Activated T-cell treated with anti-CD3 and anti-CD28 coated beads, Interleukin-2, amount 50 U/mL, for 4 hours (primary cell): ENCODE data around the gene FOXP1. TPM values are rescaled to one million over a fixed set of nuclear protein-coding genes. Genes with fewer than 3 reads are reported as not detected.
"Not testable (repeated sequence)": the region's sequence is repeated elsewhere in the genome, so short reads cannot be mapped to it uniquely, and the experiment has no call there.

Source experiments
- ATAC-seq, 2 donors: fragments of 200-7000 bp; cut with Tn5 transposase; one replicate each; pipeline ENCODE4 v1.10.0; 2021
- DNase-seq: peaks from one replicate; pipeline ENCODE4 v3.0.0-alpha.2; 2020
- H3K27me3 Mint-ChIP-seq: one replicate; pipeline ENCODE4 v1.8.0; 2021; ENCODE audit warnings: low read depth, mixed read lengths
- H3K36me3 Mint-ChIP-seq: one replicate; pipeline ENCODE4 v1.8.0; 2022; ENCODE audit warnings: mixed read lengths; ENCODE audit not compliant: insufficient read depth
- H3K4me1 Mint-ChIP-seq: one replicate; pipeline ENCODE4 v1.8.0; 2021; ENCODE audit warnings: low read depth, mixed read lengths
- H3K4me3 Mint-ChIP-seq: one replicate; pipeline ENCODE4 v1.8.0; 2021; ENCODE audit warnings: mild to moderate bottlenecking, moderate library complexity, mixed read lengths
- H3K9me3 Mint-ChIP-seq: one replicate; pipeline ENCODE4 v1.8.0; 2021; ENCODE audit warnings: mixed read lengths
- total RNA-seq, 3 donors: library from RNA; stranded (reverse); gene quantifications; one replicate each; pipeline ENCODE4 v1.2.1, GENCODE V29; 2021

Gene FOXP1
- total RNA-seq, 3 donors from 2014 or later, result 251 to 263 (median 256) TPM

DNA sequence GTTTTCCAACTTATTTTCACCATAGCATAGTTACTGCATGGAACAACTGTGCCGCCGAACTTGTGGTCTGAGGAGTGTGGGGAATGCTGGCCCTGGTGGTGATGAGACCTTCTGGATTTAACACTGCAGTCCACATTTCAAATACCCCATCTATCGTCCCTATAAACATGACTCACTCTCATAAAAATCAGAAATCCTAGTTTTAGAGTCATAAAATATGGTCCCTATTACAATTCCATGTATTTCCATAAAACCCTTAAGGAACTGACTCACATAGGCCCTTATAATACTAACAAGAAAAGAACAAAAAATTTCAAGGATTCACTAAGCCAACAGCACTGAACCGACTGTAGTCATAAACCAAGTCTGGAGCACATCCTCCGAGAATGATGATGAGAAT lies 147.2 kb downstream of the FOXP1 start:
- DNase-seq (no peak), ATAC-seq (no peak)
- Mint-ChIP-seq H3K27me3 (no peaks in the 10 kb centered on the region), H3K4me3 (no peak overlapping the region), H3K9me3 (no peaks in the 10 kb centered on the region), H3K4me1 (peaks cover 90% of the 10 kb centered on the region), H3K36me3 (peaks cover 8% of the 10 kb centered on the region)

DNA sequence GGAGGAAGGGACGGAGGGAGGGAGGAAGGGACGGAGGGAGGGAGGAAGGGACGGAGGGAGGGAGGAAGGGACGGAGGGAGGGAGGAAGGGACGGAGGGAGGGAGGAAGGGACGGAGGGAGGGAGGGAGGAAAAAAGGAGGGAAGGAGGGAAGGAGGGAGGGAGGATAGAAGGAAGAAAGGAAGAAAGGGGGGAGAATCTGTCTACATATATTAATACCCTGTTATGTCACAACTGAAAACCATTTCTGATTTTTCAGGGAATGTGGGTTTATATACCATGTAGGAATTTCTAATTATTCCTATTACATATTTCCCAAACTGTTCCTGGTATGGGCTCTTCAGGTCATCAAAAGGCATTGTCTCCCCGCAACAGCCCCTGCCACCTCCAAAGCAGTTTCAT lies 147.7 kb downstream of the FOXP1 start:
- not testable (repeated sequence) for H3K9me3 Mint-ChIP-seq, H3K4me3 Mint-ChIP-seq, DNase-seq, H3K27me3 Mint-ChIP-seq, H3K36me3 Mint-ChIP-seq, ATAC-seq
- peaks cover 90% of the 10 kb centered on the region for H3K4me1 Mint-ChIP-seq

DNA sequence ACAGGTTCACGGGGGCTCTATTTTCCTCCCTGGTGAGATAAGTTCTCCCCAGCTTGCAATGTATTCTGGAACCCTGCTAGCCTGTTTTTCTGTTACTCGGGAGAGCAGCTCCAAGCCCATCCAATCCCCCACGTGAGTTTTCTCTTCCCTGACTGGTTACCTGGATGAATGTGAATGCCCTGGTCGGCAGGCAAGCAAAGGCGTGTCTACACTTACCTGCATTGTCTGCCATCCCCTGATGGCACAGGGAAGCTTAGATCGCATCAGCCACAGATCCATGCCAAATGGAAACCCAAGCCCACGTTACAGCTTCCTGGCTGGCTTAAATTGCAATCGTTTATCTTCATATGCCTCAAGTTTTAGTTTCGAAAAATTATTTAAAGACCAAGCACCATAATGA lies 149.9 kb downstream of the FOXP1 start:
- DNase-seq (no peak), ATAC-seq (no peak)
- Mint-ChIP-seq H3K27me3 (no peaks in the 10 kb centered on the region), H3K4me1 (peaks cover 89% of the 10 kb centered on the region), H3K4me3 (no peak overlapping the region), H3K36me3 (peaks cover 8% of the 10 kb centered on the region), H3K9me3 (no peaks in the 10 kb centered on the region)

DNA sequence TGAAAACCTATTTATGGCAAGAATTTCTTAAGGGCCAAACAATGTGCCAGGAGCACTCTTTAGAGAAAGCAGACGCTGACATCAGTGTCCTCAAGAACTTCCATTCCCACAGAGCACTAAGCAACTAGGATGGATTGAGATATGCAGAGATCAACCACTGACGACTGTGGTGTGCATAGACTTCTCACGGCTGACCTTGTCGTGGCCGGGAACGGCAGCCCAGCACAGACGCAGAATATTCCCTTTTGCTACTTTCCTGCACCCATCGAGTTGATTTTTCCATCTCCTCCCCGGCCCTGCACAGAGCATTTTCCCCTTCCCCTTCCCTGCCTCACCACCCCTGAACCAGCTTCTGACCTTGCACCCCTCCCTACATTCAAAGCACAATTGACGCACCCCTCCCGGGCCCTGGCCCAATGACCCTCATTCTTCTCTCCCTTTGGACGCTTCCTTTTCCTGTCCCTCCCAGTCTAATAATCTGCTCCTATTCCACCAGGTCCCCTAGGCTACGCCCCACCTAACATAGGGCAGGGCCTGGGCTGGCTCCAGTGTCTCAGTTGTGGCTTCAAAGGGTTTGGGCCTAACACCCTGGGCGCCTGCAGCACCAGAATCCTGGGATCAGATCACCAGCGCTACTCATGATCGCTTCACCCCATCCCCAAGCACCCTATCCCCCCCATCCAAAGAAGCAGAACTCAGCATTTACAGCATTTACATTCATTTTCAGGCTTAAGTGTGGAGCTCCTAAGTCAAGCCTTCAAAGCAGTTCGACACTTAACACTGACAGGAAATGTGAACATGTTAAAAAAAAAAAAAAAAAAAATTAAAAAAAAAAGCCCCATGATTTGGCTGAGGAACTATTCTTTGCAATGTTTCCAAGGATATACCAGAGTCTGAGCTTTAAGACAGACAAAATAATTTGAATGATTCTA lies 151.2 kb downstream of the FOXP1 start:
- Mint-ChIP-seq H3K9me3 (no peaks in the 10 kb centered on the region), H3K4me1 (peaks cover 88% of the 10 kb centered on the region), H3K27me3 (no peaks in the 10 kb centered on the region), H3K4me3 (peak overlapping the region; percentile 54), H3K36me3 (peaks cover 10% of the 10 kb centered on the region)
- DNase-seq, result no peak
- ATAC-seq, result no peak

DNA sequence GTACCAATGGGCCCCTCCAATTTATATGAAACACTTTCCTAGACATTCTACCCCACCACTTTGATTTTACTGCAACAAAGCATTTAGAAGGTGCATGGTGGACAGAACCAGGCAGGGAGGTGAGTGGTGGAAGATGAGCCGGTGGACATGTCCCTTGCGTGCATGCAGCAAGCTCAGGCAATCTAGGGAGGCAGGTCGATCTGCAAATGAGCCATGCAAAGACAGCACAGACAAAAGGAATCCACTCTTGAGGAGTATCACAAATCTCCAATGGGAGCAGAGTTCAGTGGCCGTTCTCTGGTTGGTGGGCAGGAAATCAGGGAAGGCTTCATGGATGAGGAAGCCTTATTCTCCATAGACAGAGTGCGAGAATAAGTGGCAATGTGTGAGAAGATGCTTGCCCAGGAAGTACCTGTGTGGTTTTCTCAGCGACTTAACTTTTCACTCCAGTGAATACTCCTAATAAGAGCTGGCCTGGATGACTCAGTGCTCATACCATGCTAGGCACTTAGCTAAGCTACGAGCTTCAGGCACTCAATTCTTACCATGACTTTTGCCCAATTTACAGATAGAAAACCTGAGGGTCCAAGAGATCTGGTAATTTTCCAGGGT lies 152.5 kb downstream of the FOXP1 start:
- Mint-ChIP-seq H3K4me3 (no peak overlapping the region), H3K27me3 (no peaks in the 10 kb centered on the region), H3K4me1 (peaks cover 85% of the 10 kb centered on the region), H3K36me3 (peaks cover 14% of the 10 kb centered on the region), H3K9me3 (no peaks in the 10 kb centered on the region)
- ATAC-seq (peak; percentile 41 to 61), DNase-seq (no peak)

DNA sequence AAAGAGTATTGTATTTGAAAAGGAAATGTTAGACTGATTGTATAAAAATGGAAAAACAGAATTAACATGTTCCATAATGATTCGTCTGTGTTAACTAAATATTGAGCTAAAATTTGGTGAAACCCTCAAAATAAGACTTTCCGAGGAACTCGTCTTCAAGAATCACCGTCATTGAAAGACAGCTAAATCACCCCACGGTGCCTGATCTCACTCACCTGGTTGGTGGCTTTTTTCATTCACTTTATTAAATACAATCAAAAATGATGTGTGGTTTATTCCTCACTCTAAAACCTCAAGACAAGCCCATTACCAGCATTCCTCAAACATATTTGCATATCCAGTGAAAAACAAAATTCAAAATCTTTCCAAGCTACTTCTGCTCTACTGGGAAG lies 153.9 kb downstream of the FOXP1 start:
- no peaks in the 10 kb centered on the region for H3K27me3 Mint-ChIP-seq
- no peaks in the 10 kb centered on the region for H3K9me3 Mint-ChIP-seq
- H3K4me1 Mint-ChIP-seq, result peaks cover 91% of the 10 kb centered on the region
- DNase-seq (no peak), ATAC-seq (peak; percentile 33 to 52)
- peak overlapping the region; percentile 64 for H3K4me3 Mint-ChIP-seq
- H3K36me3 Mint-ChIP-seq, result peaks cover 24% of the 10 kb centered on the region

DNA sequence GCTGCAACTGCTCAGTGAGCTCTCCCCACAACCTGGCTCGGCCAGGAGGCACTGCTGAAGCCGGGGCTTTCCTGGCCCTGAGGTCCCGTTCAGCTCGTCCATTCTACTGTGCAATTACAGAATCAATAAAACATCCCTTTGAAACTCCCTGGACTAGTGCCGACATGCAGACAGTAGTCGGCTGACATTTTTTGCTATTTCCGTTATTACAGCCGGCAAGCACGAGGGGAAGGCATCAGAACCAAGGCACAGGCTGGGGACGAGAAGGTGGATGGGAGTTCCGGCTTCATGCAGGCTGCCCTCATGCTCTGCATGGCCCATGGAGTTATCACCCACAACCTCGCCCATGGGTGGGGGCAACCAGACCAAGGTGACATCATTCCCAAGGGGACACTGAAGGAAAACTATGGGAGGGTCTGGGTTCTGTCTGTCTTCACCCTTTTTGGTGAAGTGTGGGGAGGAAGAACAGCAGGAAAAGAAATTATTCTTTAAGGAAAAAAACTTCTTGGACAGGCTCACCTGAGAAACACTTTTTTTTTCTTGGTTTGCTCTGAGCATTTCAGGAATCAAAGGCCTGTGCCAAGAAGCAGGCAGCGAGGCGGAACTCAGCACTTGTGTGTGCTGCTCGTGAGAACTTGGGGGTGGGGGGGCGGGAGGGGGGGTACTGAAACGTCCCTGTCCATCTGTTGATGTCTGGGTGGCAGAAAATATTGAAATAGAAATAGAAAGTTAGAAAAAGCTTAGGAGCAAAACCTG lies 154.5 kb downstream of the FOXP1 start:
- H3K9me3 Mint-ChIP-seq, result no peaks in the 10 kb centered on the region
- DNase-seq (no peak), ATAC-seq (peak; percentile 35 to 47)
- H3K4me3 Mint-ChIP-seq, result peak overlapping the region; percentile 64
- H3K4me1 Mint-ChIP-seq, result peaks cover 90% of the 10 kb centered on the region
- H3K36me3 Mint-ChIP-seq, result peaks cover 28% of the 10 kb centered on the region
- no peaks in the 10 kb centered on the region for H3K27me3 Mint-ChIP-seq

DNA sequence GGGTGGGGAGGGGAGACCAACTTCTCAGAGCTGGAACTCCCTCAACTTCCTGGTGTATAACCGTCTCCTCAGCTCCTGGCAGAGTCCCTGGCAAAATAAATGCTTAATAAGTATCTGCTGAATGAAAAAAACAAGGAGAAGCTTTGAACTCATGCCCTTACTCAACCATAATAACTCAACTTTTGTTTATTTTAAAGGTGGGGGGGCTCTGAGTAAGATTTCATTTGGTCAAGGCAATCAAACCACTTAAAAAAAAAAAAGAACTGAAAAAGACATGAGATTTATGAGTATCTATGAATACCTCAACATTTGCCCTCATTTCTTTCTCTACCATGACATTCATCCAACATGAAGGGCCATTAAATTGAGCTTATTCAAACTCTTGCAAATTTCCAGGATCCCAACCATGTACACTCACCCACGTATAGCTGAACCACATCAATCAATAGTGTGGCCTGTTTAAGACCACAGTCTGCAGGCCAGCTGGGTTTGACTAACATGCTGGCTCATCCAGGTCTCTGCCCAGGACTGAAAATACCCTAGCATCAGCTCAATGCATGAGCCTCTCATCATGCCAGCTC lies 157.9 kb downstream of the FOXP1 start:
- no peak for DNase-seq
- ATAC-seq, result peak; percentile 5 to 16

DNA sequence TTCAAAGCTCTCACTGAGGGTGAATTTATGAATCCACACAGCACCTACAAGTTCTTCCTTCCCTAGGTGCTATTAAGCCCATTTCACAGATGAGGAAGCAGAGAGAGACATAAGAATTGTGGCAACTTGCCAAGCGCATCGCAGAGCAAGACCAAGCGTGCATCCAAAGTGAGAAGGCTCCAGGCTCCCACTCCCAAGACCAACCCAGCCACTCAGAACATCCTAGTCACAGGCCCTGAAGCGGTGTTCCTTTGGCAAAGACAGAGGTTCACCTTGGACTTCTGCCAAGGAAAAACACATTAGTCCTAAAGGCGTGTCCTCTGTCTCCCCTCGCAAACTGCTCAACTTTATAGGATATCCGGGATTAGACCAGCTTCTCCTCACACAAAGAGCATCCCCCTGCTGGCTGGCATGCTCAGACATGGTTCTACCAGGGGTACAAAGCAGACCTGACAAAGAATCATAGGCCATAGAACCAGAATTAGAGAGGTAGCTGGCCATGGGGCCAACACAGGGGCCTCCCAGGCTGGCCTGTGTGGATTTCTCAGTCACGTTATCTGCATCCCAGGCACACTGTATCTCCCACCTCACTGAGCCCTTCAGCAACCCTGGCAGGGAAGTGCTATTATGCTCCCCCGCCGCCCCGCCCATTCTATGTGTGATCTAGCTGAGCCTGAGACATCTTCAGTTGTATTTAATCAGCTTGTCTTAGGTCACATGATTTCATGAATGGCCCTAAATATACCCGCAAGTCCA lies 160.2 kb downstream of the FOXP1 start:
- H3K9me3 Mint-ChIP-seq, result no peaks in the 10 kb centered on the region
- ATAC-seq, result no peak
- H3K36me3 Mint-ChIP-seq, result peaks cover 28% of the 10 kb centered on the region
- DNase-seq, result no peak
- no peaks in the 10 kb centered on the region for H3K27me3 Mint-ChIP-seq
- H3K4me1 Mint-ChIP-seq, result peaks cover 83% of the 10 kb centered on the region
- H3K4me3 Mint-ChIP-seq, result peak overlapping the region; percentile 54

More for the DNA sequence above, 157.9 kb downstream of the FOXP1 start:
- H3K9me3 Mint-ChIP-seq, result no peaks in the 10 kb centered on the region
- peaks cover 26% of the 10 kb centered on the region for H3K36me3 Mint-ChIP-seq
- no peak overlapping the region for H3K4me3 Mint-ChIP-seq
- H3K27me3 Mint-ChIP-seq, result no peaks in the 10 kb centered on the region
- H3K4me1 Mint-ChIP-seq, result peaks cover 90% of the 10 kb centered on the region

DNA sequence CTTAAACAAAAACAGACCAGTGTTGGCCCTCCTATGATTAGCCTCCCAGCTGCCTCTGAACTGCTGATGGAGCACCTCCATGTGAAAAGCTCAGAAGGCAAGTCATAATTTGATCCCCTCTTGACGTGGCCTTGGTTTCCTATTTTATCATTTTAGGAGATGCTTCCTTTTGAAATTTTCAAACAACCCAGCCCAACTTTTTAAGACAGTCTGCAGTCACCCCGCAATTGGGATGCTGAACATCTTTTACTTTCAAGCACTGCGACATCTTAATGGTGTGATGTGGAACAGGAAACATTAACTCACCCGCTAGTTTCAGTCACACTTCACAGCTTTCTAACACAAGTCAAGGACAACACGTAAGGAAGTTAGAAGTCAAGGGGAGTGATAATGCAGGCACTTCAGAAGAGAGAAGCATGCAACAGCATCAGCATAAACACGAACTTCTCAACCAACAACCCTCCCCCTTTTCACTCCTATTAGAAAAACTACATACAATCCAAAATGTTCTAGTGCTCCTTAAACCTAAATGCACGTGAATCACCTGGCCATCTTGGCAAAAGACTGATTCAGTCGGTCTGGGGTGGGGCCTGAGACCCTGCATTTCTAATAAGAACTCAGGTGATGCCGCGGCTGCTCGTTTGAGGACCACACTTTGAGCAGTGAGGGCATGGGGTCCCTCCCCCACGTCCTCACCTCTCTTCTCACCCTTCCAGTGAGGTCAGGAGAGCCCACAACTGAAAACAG lies 161.5 kb downstream of the FOXP1 start:
- H3K27me3 Mint-ChIP-seq, result no peaks in the 10 kb centered on the region
- DNase-seq (no peak), ATAC-seq (peak; percentile 80 to 86)
- no peaks in the 10 kb centered on the region for H3K9me3 Mint-ChIP-seq
- peak overlapping the region; percentile 54 for H3K4me3 Mint-ChIP-seq
- peaks cover 84% of the 10 kb centered on the region for H3K4me1 Mint-ChIP-seq
- peaks cover 19% of the 10 kb centered on the region for H3K36me3 Mint-ChIP-seq

DNA sequence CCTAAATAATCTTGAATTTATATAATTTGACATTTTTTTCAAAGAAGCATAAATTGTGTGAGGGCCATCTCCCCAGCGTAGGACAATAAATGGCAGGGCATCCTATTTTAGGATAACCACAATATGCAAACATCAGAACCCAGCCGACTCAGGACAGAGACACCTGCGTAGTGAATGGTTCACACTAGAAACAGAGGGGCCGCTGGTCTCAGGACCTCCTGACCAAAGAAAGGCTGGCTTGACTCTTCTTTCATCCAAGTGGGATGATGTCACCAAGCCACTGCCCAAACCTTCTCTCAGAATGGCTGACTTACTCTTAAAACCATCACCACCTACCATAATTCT lies 162.1 kb downstream of the FOXP1 start:
- ATAC-seq (no peak), DNase-seq (no peak)
- Mint-ChIP-seq H3K4me3 (peak overlapping the region; percentile 54), H3K9me3 (no peaks in the 10 kb centered on the region), H3K36me3 (peaks cover 19% of the 10 kb centered on the region), H3K4me1 (peaks cover 87% of the 10 kb centered on the region), H3K27me3 (no peaks in the 10 kb centered on the region)

DNA sequence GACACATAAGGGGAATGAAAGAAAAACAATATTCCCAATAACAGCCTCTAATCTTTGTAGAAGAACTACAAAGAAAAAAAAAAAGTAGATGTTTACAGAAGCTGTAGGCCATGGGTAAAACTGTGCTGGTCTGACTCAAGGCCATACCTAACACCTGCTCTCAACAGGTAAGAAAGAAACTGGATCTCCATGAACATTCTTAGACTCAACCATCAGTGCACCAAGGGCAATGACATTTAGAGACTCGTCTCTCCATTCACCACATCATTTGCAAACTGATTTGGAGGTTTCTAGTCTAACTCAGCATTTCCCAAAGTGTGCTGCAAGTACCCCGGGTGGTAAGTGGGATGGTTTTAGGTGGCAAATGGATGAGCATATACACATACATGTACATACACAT lies 164.2 kb downstream of the FOXP1 start:
- DNase-seq, result no peak
- Mint-ChIP-seq H3K4me3 (no peak overlapping the region), H3K36me3 (peaks cover 5% of the 10 kb centered on the region), H3K9me3 (no peaks in the 10 kb centered on the region), H3K27me3 (no peaks in the 10 kb centered on the region), H3K4me1 (peaks cover 89% of the 10 kb centered on the region)
- ATAC-seq, result peak; percentile 5 to 11

DNA sequence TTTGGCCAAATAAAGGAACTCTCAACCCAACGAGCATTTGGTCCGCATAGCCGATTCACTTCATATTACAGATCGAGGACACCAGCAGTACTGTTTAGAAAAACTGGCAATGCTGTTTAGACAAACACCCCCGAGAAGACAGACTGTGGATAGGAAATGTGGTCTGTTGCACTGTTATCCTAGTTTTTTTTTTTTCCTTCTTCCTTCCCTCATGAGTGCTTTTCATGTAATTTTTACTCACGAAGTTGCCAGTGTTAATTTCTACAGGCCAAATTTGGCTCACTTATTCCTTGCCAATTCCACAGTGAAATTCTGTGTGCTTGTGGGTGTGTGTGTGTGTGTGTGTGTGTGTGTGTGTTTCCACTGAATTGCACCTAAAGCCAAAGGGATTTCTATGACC lies 165.7 kb downstream of the FOXP1 start:
- H3K4me1 Mint-ChIP-seq, result peaks cover 90% of the 10 kb centered on the region
- ATAC-seq (no peak), DNase-seq (no peak)
- no peaks in the 10 kb centered on the region for H3K9me3 Mint-ChIP-seq
- no peaks in the 10 kb centered on the region for H3K27me3 Mint-ChIP-seq
- no peak overlapping the region for H3K4me3 Mint-ChIP-seq
- H3K36me3 Mint-ChIP-seq, result peaks cover 4% of the 10 kb centered on the region
